Breast epithelium (tissue), 4 donors: ENCODE data around the gene HOXC11. TPM values are rescaled to one million over a fixed set of nuclear protein-coding genes. Genes with fewer than 3 reads are reported as not detected.

Experiments
- DNase-seq, 2 donors: peaks; one replicate each; pipeline ENCODE4 v3.0.0-alpha.2; 2019; ENCODE audit warnings: low spot score in 2 of 2
- H3K27ac ChIP-seq, 2 donors: fragments of 200-600 bp; sonication (generic) in 1 of 2; one replicate each; pipeline ENCODE4 v1.5.1; 2016 to 2019; ENCODE audit warnings: mild to moderate bottlenecking in 1 of 2
- H3K27me3 ChIP-seq, 2 donors: fragments of 200-600 bp; sonication (generic) in 1 of 2; one replicate each; pipeline versions ENCODE4 v1.5.1 to v1.6.0; 2017 to 2019; ENCODE audit warnings: control low read depth in 1 of 2, mild to moderate bottlenecking in 1 of 2
- H3K36me3 ChIP-seq: fragments of 200-600 bp; one replicate; pipeline ENCODE4 v1.5.1; 2019
- H3K4me1 ChIP-seq, 2 donors: fragments of 200-600 bp; sonication (generic); one replicate each; pipeline ENCODE4 v1.5.1; 2016 to 2019; ENCODE audit warnings: control low read depth in 1 of 2
- H3K4me3 ChIP-seq, 3 donors: fragments of 200-600 bp; sonication (generic); 1 replicate in 2 of 3; 2 replicates in 1 of 3; pipeline ENCODE4 v1.5.1; 2016 to 2019; ENCODE audit warnings: mild to moderate bottlenecking in 3 of 3, moderate library complexity in 2 of 3
- H3K9me3 ChIP-seq, 2 donors: fragments of 200-600 bp; sonication (generic) in 1 of 2; one replicate each; pipeline ENCODE4 v1.5.1; 2016 to 2019; ENCODE audit warnings: control low read depth in 1 of 2
- POLR2A ChIP-seq: fragments of 450-650 bp; IDR thresholded peaks from one replicate; pipeline ENCODE4 v1.6.1; 2016; ENCODE audit warnings: antibody characterized with exemption, mild to moderate bottlenecking, moderate library complexity
- POLR2AphosphoS5 ChIP-seq, 3 donors: sonication (generic); formaldehyde crosslinking; IDR thresholded peaks; one replicate each; pipeline ENCODE4 v1.6.1; 2017; ENCODE audit warnings: antibody characterized with exemption in 3 of 3
- intact Hi-C: fragments of 100-400 bp; cut with DNase I; formaldehyde crosslinking; loops from one replicate; pipeline ENCODE4 v1.15.1; 2023; ENCODE audit warnings: low total_unique reads
- total RNA-seq, 3 donors: library from RNA; depleted of rRNA; stranded (reverse); fragments of >200 nt; gene quantifications; one replicate each; pipeline ENCODE4 v1.1.0, GENCODE V29; 2016
- TF ChIP-seq, protein P1 (sequence below), 3 donors: fragments of 450-650 bp; IDR thresholded peaks; one replicate each; pipeline ENCODE4 v1.5.1; 2016 to 2017; ENCODE audit warnings: antibody characterized with exemption in 3 of 3, mild to moderate bottlenecking in 3 of 3, moderate library complexity in 3 of 3

HOXC11 gene
- total RNA-seq, 3 donors from 2014 or later = 0.29 TPM; not detected in 2

GRCh38 chr12:53929527-53929926 is 43.4 kb upstream of the HOXC11 start:
- Histone ChIP-seq H3K27me3 (peaks cover 0 to 93% of the 10 kb centered on the region in 2 donors), H3K4me3 (no peak overlapping the region), H3K4me1 (no peaks in the 10 kb centered on the region), H3K9me3 (no peaks in the 10 kb centered on the region), H3K27ac (no peak overlapping the region), H3K36me3 (no peaks in the 10 kb centered on the region)
- intact Hi-C loops = no loop called here
- DNase-seq = no peak
- TF ChIP-seq POLR2AphosphoS5 (IDR thresholded peaks at IDR 0.05) (no peak), POLR2A (no peak)
- TF ChIP-seq, protein P1, sequence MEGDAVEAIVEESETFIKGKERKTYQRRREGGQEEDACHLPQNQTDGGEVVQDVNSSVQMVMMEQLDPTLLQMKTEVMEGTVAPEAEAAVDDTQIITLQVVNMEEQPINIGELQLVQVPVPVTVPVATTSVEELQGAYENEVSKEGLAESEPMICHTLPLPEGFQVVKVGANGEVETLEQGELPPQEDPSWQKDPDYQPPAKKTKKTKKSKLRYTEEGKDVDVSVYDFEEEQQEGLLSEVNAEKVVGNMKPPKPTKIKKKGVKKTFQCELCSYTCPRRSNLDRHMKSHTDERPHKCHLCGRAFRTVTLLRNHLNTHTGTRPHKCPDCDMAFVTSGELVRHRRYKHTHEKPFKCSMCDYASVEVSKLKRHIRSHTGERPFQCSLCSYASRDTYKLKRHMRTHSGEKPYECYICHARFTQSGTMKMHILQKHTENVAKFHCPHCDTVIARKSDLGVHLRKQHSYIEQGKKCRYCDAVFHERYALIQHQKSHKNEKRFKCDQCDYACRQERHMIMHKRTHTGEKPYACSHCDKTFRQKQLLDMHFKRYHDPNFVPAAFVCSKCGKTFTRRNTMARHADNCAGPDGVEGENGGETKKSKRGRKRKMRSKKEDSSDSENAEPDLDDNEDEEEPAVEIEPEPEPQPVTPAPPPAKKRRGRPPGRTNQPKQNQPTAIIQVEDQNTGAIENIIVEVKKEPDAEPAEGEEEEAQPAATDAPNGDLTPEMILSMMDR (IDR thresholded peaks at IDR 0.05) = no peak

DNA sequence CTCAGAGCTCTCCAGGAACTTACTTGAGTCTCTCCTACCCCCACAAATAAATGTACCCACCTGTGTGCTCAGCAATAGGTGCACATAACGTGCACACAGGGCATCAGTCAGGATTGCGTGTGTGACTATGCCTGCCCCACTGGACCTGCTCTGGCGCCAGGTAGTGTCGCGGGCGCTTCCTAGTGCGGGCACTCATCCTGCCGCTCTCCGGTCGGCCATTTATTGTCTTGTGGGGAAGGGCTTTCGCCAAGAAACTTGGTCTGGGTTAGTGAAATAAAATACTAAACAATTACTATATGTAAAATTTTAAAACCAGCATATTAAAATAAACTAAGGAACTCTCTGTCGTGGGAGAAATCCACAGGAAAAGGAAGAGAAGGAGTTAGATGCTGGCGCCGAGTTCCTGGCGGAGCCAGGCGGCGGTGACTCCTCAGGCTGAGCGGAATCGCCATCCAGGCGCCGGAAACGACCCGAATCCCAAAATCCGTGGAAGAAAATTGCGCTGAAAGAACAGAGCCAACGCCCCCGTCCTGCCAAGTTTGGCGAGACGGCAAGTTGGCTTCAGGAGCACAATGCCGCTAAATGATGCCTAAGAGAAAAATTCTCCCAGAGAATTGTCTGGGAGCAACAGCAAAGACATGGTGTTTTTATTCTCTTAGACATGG is 42.2 kb upstream of the HOXC11 start:
- no peaks in the 10 kb centered on the region for H3K9me3 ChIP-seq
- TF ChIP-seq, protein P1 (IDR thresholded peaks at IDR 0.05) = no peak
- TF ChIP-seq POLR2AphosphoS5 (IDR thresholded peaks at IDR 0.05) (no peak), POLR2A (no peak)
- intact Hi-C loops = no loop called here
- H3K27me3 ChIP-seq = peaks cover 5 to 98% of the 10 kb centered on the region in 2 donors
- no peaks in the 10 kb centered on the region for H3K36me3 ChIP-seq
- no peak for DNase-seq
- no peak overlapping the region for H3K4me3 ChIP-seq
- no peak overlapping the region for H3K27ac ChIP-seq
- no peaks in the 10 kb centered on the region for H3K4me1 ChIP-seq

GRCh38 chr12:53931844-53932581 is 40.9 kb upstream of the HOXC11 start:
- DNase-seq = no peak
- Histone ChIP-seq H3K27me3 (peaks cover 11 to 98% of the 10 kb centered on the region in 2 donors), H3K4me1 (no peaks in the 10 kb centered on the region), H3K36me3 (no peaks in the 10 kb centered on the region), H3K27ac (no peak overlapping the region), H3K9me3 (no peaks in the 10 kb centered on the region), H3K4me3 (no peak overlapping the region)
- TF ChIP-seq POLR2A (no peak), POLR2AphosphoS5 (IDR thresholded peaks at IDR 0.05) (no peak)
- TF ChIP-seq, protein P1 (IDR thresholded peaks at IDR 0.05) = no peak
- intact Hi-C loops = no loop called here

DNA sequence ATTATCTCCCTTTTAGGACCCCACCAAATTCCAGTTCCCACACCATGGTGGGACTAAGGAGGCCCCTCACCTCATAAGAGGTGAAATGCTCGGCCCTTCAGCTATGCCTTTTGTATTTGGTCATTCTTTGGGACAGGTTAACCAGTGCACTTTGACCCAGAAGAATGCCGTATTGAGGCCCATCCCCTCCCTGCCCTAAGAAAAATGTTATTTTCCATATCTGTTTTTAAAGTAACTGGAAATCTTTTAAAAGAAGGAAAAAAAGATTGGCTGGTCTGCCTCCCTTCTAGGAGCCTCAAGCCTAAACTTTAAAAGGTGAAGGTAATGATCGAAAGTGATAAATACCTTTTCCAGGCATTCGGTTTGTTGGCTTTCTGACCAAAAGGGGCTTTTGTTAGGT is 40.0 kb upstream of the HOXC11 start:
- H3K9me3 ChIP-seq = no peaks in the 10 kb centered on the region
- intact Hi-C loops = no loop called here
- TF ChIP-seq POLR2A = no peak
- TF ChIP-seq, protein P1 (IDR thresholded peaks at IDR 0.05) = no peak
- no peak for TF ChIP-seq POLR2AphosphoS5 (IDR thresholded peaks at IDR 0.05)
- DNase-seq = no peak
- H3K4me1 ChIP-seq = no peaks in the 10 kb centered on the region
- H3K4me3 ChIP-seq = no peak overlapping the region
- H3K36me3 ChIP-seq = no peaks in the 10 kb centered on the region
- H3K27ac ChIP-seq = no peak overlapping the region
- H3K27me3 ChIP-seq = peaks cover 15 to 98% of the 10 kb centered on the region in 2 donors
